ENCODE data around the gene LGALS3BP. TPM values are rescaled to one million over a fixed set of nuclear protein-coding genes. Genes with fewer than 3 reads are reported as not detected.
A peak's percentile ranks its signal among the peaks of the same experiment; 100 is the strongest.

The LGALS3BP gene
- total and polyA plus RNA-seq, 4 donors, result 183 to 479 (median 245) TPM

- ATAC-seq (ENCODE audit: insufficient read depth, low FRiP score) (no peak), DNase-seq (no peak)
- Histone ChIP-seq H3K36me3 (ENCODE audit: control insufficient read depth in 4 of 4, insufficient read depth in 4 of 4, low read length in 4 of 4) (no peaks in the 10 kb centered on the region), H3K4me3 (no peak overlapping the region), H3K27me3 (ENCODE audit: control insufficient read depth in 3 of 3, insufficient read depth in 3 of 3, low read length in 2 of 3) (peaks cover 0 to 40% (median 5%) of the 10 kb centered on the region in 3 donors), H3K9me3 (ENCODE audit: control insufficient read depth in 4 of 4, insufficient read depth in 3 of 4, low read length in 3 of 4) (no peaks in the 10 kb centered on the region), H3K9ac (ENCODE audit: insufficient read depth in 1 of 2, low read length in 2 of 2) (no peak overlapping the region), H3K27ac (ENCODE audit: low read depth in 1 of 2, low read length in 1 of 2) (peak overlapping the region; percentile 22 to 37), H3K4me1 (ENCODE audit: control insufficient read depth in 5 of 5, insufficient read depth in 5 of 5, low read length in 5 of 5) (peaks cover 4 to 32% (median 6%) of the 10 kb centered on the region in 5 donors)
- 70 to 77% methylated on average over 2 of the region's 2 CpGs for WGBS, 2 donors
- no peak for TF ChIP-seq CTCF (IDR thresholded peaks at IDR 0.05; ENCODE audit: control extremely low read depth, extremely low read depth)
These were observed 41.0 kb upstream of the LGALS3BP start for GRCh38 chr17:79020631-79021301.

- H3K4me3 ChIP-seq, result no peak overlapping the region
- H3K27ac ChIP-seq (ENCODE audit: low read depth in 1 of 2, low read length in 1 of 2), result peak overlapping the region; percentile 11 to 23
- DNase-seq, result peak; percentile 53 to 68 (median 63)
- peak; percentile 51 for TF ChIP-seq CTCF (IDR thresholded peaks at IDR 0.05; ENCODE audit: control extremely low read depth, extremely low read depth)
- no peaks in the 10 kb centered on the region for H3K36me3 ChIP-seq (ENCODE audit: control insufficient read depth in 4 of 4, insufficient read depth in 4 of 4, low read length in 4 of 4)
- ATAC-seq (ENCODE audit: insufficient read depth, low FRiP score), result no peak
- peaks cover 4 to 30% (median 6%) of the 10 kb centered on the region in 5 donors for H3K4me1 ChIP-seq (ENCODE audit: control insufficient read depth in 5 of 5, insufficient read depth in 5 of 5, low read length in 5 of 5)
- no peaks in the 10 kb centered on the region for H3K9me3 ChIP-seq (ENCODE audit: control insufficient read depth in 4 of 4, insufficient read depth in 3 of 4, low read length in 3 of 4)
- peaks cover 0 to 32% (median 0%) of the 10 kb centered on the region in 3 donors for H3K27me3 ChIP-seq (ENCODE audit: control insufficient read depth in 3 of 3, insufficient read depth in 3 of 3, low read length in 2 of 3)
- peak overlapping the region in 1 of 2 donors; percentile 6 for H3K9ac ChIP-seq (ENCODE audit: insufficient read depth in 1 of 2, low read length in 2 of 2)
- 40 to 62% methylated on average over 19 of the region's 19 CpGs for WGBS, 2 donors
These were observed 40.2 kb upstream of the LGALS3BP start for GRCh38 chr17:79019632-79020584.

GRCh38 chr17:79019261-79019631 is 39.5 kb upstream of the LGALS3BP start:
- Histone ChIP-seq H3K9ac (ENCODE audit: insufficient read depth in 1 of 2, low read length in 2 of 2) (no peak overlapping the region), H3K36me3 (ENCODE audit: control insufficient read depth in 4 of 4, insufficient read depth in 4 of 4, low read length in 4 of 4) (no peaks in the 10 kb centered on the region), H3K4me3 (no peak overlapping the region), H3K27me3 (ENCODE audit: control insufficient read depth in 3 of 3, insufficient read depth in 3 of 3, low read length in 2 of 3) (peaks cover 0 to 28% (median 0%) of the 10 kb centered on the region in 3 donors), H3K27ac (ENCODE audit: low read depth in 1 of 2, low read length in 1 of 2) (no peak overlapping the region), H3K9me3 (ENCODE audit: control insufficient read depth in 4 of 4, insufficient read depth in 3 of 4, low read length in 3 of 4) (no peaks in the 10 kb centered on the region), H3K4me1 (ENCODE audit: control insufficient read depth in 5 of 5, insufficient read depth in 5 of 5, low read length in 5 of 5) (peaks cover 4 to 24% (median 6%) of the 10 kb centered on the region in 5 donors)
- WGBS, 2 donors, result 87 to 89% methylated on average over 2 of the region's 2 CpGs
- DNase-seq (no peak), ATAC-seq (ENCODE audit: insufficient read depth, low FRiP score) (no peak)
- TF ChIP-seq CTCF (IDR thresholded peaks at IDR 0.05; ENCODE audit: control extremely low read depth, extremely low read depth), result no peak
